ENCODE results near the gene KLK5. TPM values are rescaled to one million over a fixed set of nuclear protein-coding genes. Genes with fewer than 3 reads are reported as not detected.
"Not testable (repeated sequence)": the region's sequence is repeated elsewhere in the genome, so short reads cannot be mapped to it uniquely, and the experiment has no call there.

The KLK5 gene
- polyA plus RNA-seq, 1 donor (not counting 4 experiments of a cell fraction or from before 2014, with no cell fraction given), result 477 TPM

DNA sequence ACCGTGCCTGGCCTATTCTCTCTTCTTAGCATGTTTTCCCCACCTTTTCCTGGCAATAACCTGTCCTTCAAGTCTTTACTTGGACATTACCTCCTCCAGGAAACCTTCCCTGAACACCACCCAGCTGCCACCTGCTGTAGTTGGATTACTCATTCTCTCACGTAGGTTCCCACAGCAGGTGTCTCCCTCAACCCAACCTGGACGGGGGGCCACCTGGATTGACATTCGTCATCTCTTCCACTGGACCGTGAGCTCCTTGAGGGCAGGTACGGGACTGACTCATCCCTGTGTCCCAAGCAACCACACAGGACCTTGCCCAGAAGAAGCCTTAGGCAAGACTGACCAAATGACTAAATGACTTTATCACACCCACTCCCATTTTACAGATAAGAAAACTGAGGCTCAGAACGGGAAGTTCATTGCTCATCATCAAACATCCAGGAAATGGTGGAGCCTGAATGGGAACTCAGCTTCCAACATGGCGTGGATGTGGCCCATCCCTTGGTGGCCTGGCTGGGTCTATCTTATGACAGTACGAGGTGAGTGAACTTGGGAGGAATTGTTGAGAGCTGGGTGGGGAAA lies 20.0 kb upstream of the KLK5 start:
- no peak overlapping the region for H3K27ac ChIP-seq (ENCODE audit: control insufficient read depth, insufficient read depth, low read length)
- H3K9me1 ChIP-seq (ENCODE audit: control insufficient read depth, extremely low read depth, insufficient read depth, low read length), result no peaks in the 10 kb centered on the region
- no peaks in the 10 kb centered on the region for H4K20me1 ChIP-seq (ENCODE audit: control insufficient read depth, extremely low read depth, insufficient read depth, low read length)
- no peak overlapping the region for H3K4me3 ChIP-seq (ENCODE audit: control insufficient read depth in 2 of 3, extremely low read depth in 1 of 3, insufficient read depth in 2 of 3, low read depth in 1 of 3, low read length in 3 of 3)
- no peak overlapping the region for H3K9ac ChIP-seq (ENCODE audit: control insufficient read depth, extremely low read depth, insufficient read depth, low read length)
- TF ChIP-seq, protein P1, sequence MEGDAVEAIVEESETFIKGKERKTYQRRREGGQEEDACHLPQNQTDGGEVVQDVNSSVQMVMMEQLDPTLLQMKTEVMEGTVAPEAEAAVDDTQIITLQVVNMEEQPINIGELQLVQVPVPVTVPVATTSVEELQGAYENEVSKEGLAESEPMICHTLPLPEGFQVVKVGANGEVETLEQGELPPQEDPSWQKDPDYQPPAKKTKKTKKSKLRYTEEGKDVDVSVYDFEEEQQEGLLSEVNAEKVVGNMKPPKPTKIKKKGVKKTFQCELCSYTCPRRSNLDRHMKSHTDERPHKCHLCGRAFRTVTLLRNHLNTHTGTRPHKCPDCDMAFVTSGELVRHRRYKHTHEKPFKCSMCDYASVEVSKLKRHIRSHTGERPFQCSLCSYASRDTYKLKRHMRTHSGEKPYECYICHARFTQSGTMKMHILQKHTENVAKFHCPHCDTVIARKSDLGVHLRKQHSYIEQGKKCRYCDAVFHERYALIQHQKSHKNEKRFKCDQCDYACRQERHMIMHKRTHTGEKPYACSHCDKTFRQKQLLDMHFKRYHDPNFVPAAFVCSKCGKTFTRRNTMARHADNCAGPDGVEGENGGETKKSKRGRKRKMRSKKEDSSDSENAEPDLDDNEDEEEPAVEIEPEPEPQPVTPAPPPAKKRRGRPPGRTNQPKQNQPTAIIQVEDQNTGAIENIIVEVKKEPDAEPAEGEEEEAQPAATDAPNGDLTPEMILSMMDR (optimal IDR thresholded peaks at IDR 0.05 in 1 of 3, IDR thresholded peaks at IDR 0.05 in 1 of 3, conservative IDR thresholded peaks at IDR 0.05 in 1 of 3; ENCODE audit: extremely low read depth in 1 of 3, insufficient read depth in 2 of 3, low read length in 3 of 3), result no peak
- TF ChIP-seq EZH2 (IDR thresholded peaks at IDR 0.05; ENCODE audit: low read length), result no peak
- H2AFZ ChIP-seq (ENCODE audit: control insufficient read depth, low read length), result no peak overlapping the region
- no peak overlapping the region for H3K4me2 ChIP-seq (ENCODE audit: control insufficient read depth, extremely low read depth, insufficient read depth, low read depth, low read length)
- no peaks in the 10 kb centered on the region for H3K9me3 ChIP-seq (ENCODE audit: control insufficient read depth, low read depth, low read length)
- DNase-seq (ENCODE audit: low read depth, low spot score) (no peak), FAIRE-seq (no peak)
- H3K36me3 ChIP-seq (ENCODE audit: control insufficient read depth in 2 of 2, extremely low read depth in 1 of 2, insufficient read depth in 2 of 2, low read length in 2 of 2), result no peaks in the 10 kb centered on the region
- dilution Hi-C loops (cut with MboI; ENCODE audit: extremely low pct_ligation_motif_present, low sequenced_read_pairs), result no loop called here
- H3K79me2 ChIP-seq (ENCODE audit: control insufficient read depth, insufficient read depth, low read length), result no peaks in the 10 kb centered on the region
- no peaks in the 10 kb centered on the region for H3K27me3 ChIP-seq (ENCODE audit: control insufficient read depth, extremely low read depth, insufficient read depth, low read length)
- H3K4me1 ChIP-seq (ENCODE audit: control insufficient read depth, extremely low read depth, insufficient read depth, low read length), result peaks cover 21% of the 10 kb centered on the region

DNA sequence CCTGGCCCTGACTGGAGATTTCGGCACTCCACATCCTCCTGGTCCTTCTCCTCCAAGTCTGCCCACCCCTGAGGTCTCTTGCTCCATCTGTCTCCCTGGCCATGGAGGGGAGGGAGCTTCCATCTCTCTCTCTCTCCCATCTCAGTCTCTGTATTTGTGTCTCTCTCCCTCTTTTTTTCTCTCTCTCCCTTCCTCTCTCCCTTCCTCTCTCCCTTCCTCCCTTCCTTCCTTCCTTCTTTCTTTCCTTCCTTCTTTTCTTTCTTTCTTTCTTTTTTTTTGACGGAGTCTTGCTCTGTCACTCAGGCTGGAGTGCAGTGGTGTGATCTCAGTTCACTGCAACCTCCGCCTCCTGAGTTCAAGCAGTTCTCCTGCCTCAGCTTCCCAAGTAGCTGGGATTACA lies 17.0 kb upstream of the KLK5 start:
- Histone ChIP-seq H3K4me2 (ENCODE audit: control insufficient read depth, extremely low read depth, insufficient read depth, low read depth, low read length) (peak overlapping the region; percentile 67), H3K4me3 (ENCODE audit: control insufficient read depth in 2 of 3, extremely low read depth in 1 of 3, insufficient read depth in 2 of 3, low read depth in 1 of 3, low read length in 3 of 3) (peak overlapping the region in 1 of 3 experiments; percentile 43), H2AFZ (ENCODE audit: control insufficient read depth, low read length) (peak overlapping the region; percentile 66), H3K4me1 (ENCODE audit: control insufficient read depth, extremely low read depth, insufficient read depth, low read length) (peaks cover 15% of the 10 kb centered on the region), H3K9ac (ENCODE audit: control insufficient read depth, extremely low read depth, insufficient read depth, low read length) (peak overlapping the region; percentile 33)
- H3K27ac ChIP-seq (ENCODE audit: control insufficient read depth, insufficient read depth, low read length); DNase-seq (ENCODE audit: low read depth, low spot score); H3K79me2 ChIP-seq (ENCODE audit: control insufficient read depth, insufficient read depth, low read length); H4K20me1 ChIP-seq (ENCODE audit: control insufficient read depth, extremely low read depth, insufficient read depth, low read length); H3K9me1 ChIP-seq (ENCODE audit: control insufficient read depth, extremely low read depth, insufficient read depth, low read length); H3K9me3 ChIP-seq (ENCODE audit: control insufficient read depth, low read depth, low read length); H3K27me3 ChIP-seq (ENCODE audit: control insufficient read depth, extremely low read depth, insufficient read depth, low read length); H3K36me3 ChIP-seq (ENCODE audit: control insufficient read depth in 2 of 2, extremely low read depth in 1 of 2, insufficient read depth in 2 of 2, low read length in 2 of 2); dilution Hi-C loops (cut with MboI; ENCODE audit: extremely low pct_ligation_motif_present, low sequenced_read_pairs); FAIRE-seq: not testable (repeated sequence)

DNA sequence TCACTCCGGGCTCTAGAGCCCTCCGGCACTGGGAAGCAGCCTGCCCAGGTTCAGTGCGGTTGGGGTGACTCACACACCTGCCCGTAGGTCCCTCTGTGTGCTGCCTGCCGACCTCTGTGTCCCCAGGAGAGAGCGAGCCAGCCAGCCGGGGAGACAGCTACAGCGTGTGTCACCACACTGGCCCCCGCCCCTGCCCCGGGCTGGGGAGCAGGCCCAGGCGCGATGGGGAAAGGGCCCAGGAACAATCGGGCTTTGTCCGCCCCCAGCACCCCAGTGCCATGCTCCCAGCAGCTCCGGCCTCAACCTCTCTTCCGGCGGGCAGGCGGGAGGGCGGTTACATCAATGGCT lies 16.5 kb upstream of the KLK5 start, which contains the start of gene KLK6:
Gene KLK6, minus strand, starts transcription at position 179 of the 348 bp plus-strand sequence. CDS start 1,487 bp downstream, outside the sequence.
- peak within 1 kb of the TSS; percentile 33 for H3K9ac ChIP-seq (ENCODE audit: control insufficient read depth, extremely low read depth, insufficient read depth, low read length)
- no peaks in the 10 kb centered on the region for H3K79me2 ChIP-seq (ENCODE audit: control insufficient read depth, insufficient read depth, low read length)
- H3K27ac ChIP-seq (ENCODE audit: control insufficient read depth, insufficient read depth, low read length), result no peak within 1 kb of the TSS
- peak within 1 kb of the TSS; percentile 67 for H3K4me2 ChIP-seq (ENCODE audit: control insufficient read depth, extremely low read depth, insufficient read depth, low read depth, low read length)
- H3K9me1 ChIP-seq (ENCODE audit: control insufficient read depth, extremely low read depth, insufficient read depth, low read length), result no peaks in the 10 kb centered on the region
- DNase-seq (ENCODE audit: low read depth, low spot score) (peak; percentile 93), FAIRE-seq (peak; percentile 77)
- TF ChIP-seq, protein P1 (optimal IDR thresholded peaks at IDR 0.05 in 1 of 3, IDR thresholded peaks at IDR 0.05 in 1 of 3, conservative IDR thresholded peaks at IDR 0.05 in 1 of 3; ENCODE audit: extremely low read depth in 1 of 3, insufficient read depth in 2 of 3, low read length in 3 of 3), result no peak
- TF ChIP-seq EZH2 (IDR thresholded peaks at IDR 0.05; ENCODE audit: low read length), result no peak
- peak within 1 kb of the TSS in 1 of 3 experiments; percentile 43 for H3K4me3 ChIP-seq (ENCODE audit: control insufficient read depth in 2 of 3, extremely low read depth in 1 of 3, insufficient read depth in 2 of 3, low read depth in 1 of 3, low read length in 3 of 3)
- H3K27me3 ChIP-seq (ENCODE audit: control insufficient read depth, extremely low read depth, insufficient read depth, low read length), result no peaks in the 10 kb centered on the region
- peaks cover 15% of the 10 kb centered on the region for H3K4me1 ChIP-seq (ENCODE audit: control insufficient read depth, extremely low read depth, insufficient read depth, low read length)
- dilution Hi-C loops (cut with MboI; ENCODE audit: extremely low pct_ligation_motif_present, low sequenced_read_pairs), result no loop called here
- no peaks in the 10 kb centered on the region for H3K9me3 ChIP-seq (ENCODE audit: control insufficient read depth, low read depth, low read length)
- H3K36me3 ChIP-seq (ENCODE audit: control insufficient read depth in 2 of 2, extremely low read depth in 1 of 2, insufficient read depth in 2 of 2, low read length in 2 of 2), result no peaks in the 10 kb centered on the region
- no peaks in the 10 kb centered on the region for H4K20me1 ChIP-seq (ENCODE audit: control insufficient read depth, extremely low read depth, insufficient read depth, low read length)
- H2AFZ ChIP-seq (ENCODE audit: control insufficient read depth, low read length), result peak within 1 kb of the TSS; percentile 66

Data from keratinocyte (primary cell).